Trophoblast cell (in vitro differentiated cells and primary cell): ENCODE data around the gene SLC30A4.
A peak's percentile ranks its signal among the peaks of the same experiment; 100 is the strongest.

ENCODE experiments used
- DNase-seq, 2 donors: peaks; one replicate each; pipeline ENCODE4 v3.0.0-alpha.2; 2016
- H2AFZ ChIP-seq: 2 replicates; pipeline ENCODE4 v1.6.1; 2013; ENCODE audit warnings: low read length, moderate library complexity, mild to moderate bottlenecking; ENCODE audit not compliant: insufficient read depth, poor library complexity
- H2AK5ac ChIP-seq: 2 replicates; pipeline ENCODE4 v1.6.1; 2013; ENCODE audit warnings: mild to moderate bottlenecking, low read length
- H2BK120ac ChIP-seq: 2 replicates; pipeline ENCODE4 v1.6.1; 2013; ENCODE audit warnings: low read length, mild to moderate bottlenecking, moderate library complexity; ENCODE audit not compliant: insufficient read depth, poor library complexity
- H2BK12ac ChIP-seq: 2 replicates; pipeline ENCODE4 v1.6.1; 2013; ENCODE audit warnings: mild to moderate bottlenecking, low read length, moderate library complexity
- H2BK5ac ChIP-seq: 2 replicates; pipeline ENCODE4 v1.6.1; 2013; ENCODE audit warnings: low read length, low read depth, moderate library complexity, mild to moderate bottlenecking; ENCODE audit not compliant: poor library complexity
- H3K14ac ChIP-seq: 2 replicates; pipeline ENCODE4 v1.6.1; 2013; ENCODE audit warnings: mild to moderate bottlenecking, low read length
- H3K18ac ChIP-seq: 2 replicates; pipeline ENCODE4 v1.6.1; 2013; ENCODE audit warnings: mild to moderate bottlenecking, low read length
- H3K23ac ChIP-seq: 2 replicates; pipeline ENCODE4 v1.6.1; 2013; ENCODE audit warnings: low read length
- H3K27ac ChIP-seq: 2 replicates; pipeline ENCODE4 v1.5.1; 2013; ENCODE audit warnings: low read depth, mild to moderate bottlenecking, inconsistent platforms, low read length, moderate library complexity
- H3K27me3 ChIP-seq: 2 replicates; pipeline ENCODE4 v1.6.1; 2013; ENCODE audit warnings: inconsistent platforms, mild to moderate bottlenecking, low read length, moderate library complexity; ENCODE audit not compliant: insufficient read depth
- H3K36me3 ChIP-seq, 2 experiments: 1 replicate in 1 of 2; 2 replicates in 1 of 2; pipeline ENCODE4 v1.6.1; 2013; ENCODE audit warnings: low read length in 2 of 2, mild to moderate bottlenecking in 2 of 2, moderate library complexity in 1 of 2; ENCODE audit not compliant: insufficient read depth in 2 of 2, control insufficient read depth in 1 of 2
- H3K4ac ChIP-seq: 2 replicates; pipeline ENCODE4 v1.6.1; 2013; ENCODE audit warnings: low read depth, mild to moderate bottlenecking, low read length, moderate library complexity
- H3K4me1 ChIP-seq, 2 experiments: 1 replicate in 1 of 2; 2 replicates in 1 of 2; pipeline ENCODE4 v1.6.1; 2013; ENCODE audit warnings: low read length in 2 of 2, mild to moderate bottlenecking in 2 of 2, moderate library complexity in 1 of 2; ENCODE audit not compliant: insufficient read depth in 2 of 2, control insufficient read depth in 1 of 2
- H3K4me2 ChIP-seq: 2 replicates; pipeline ENCODE4 v1.6.1; 2013; ENCODE audit warnings: inconsistent platforms, mild to moderate bottlenecking, low read length, moderate library complexity
- H3K4me3 ChIP-seq: 2 replicates; pipeline ENCODE4 v1.5.1; 2013; ENCODE audit warnings: mild to moderate bottlenecking, low read depth, low read length, inconsistent platforms
- H3K79me1 ChIP-seq: one replicate; pipeline ENCODE4 v1.6.1; 2013; ENCODE audit warnings: low read length
- H3K79me2 ChIP-seq: 2 replicates; pipeline ENCODE4 v1.6.1; 2013; ENCODE audit warnings: low read length, mild to moderate bottlenecking; ENCODE audit not compliant: control insufficient read depth, insufficient read depth, poor library complexity
- H3K9ac ChIP-seq: 2 replicates; pipeline ENCODE4 v1.6.1; 2013; ENCODE audit warnings: mild to moderate bottlenecking, low read length
- H3K9me3 ChIP-seq: 2 replicates; pipeline ENCODE4 v1.6.1; 2013; ENCODE audit warnings: low read depth, mild to moderate bottlenecking, control low read depth, inconsistent platforms, low read length; ENCODE audit not compliant: insufficient read depth
- H4K12ac ChIP-seq: 2 replicates; pipeline ENCODE4 v1.6.1; 2013; ENCODE audit warnings: low read depth, mild to moderate bottlenecking, low read length, moderate library complexity
- H4K8ac ChIP-seq: 2 replicates; pipeline ENCODE4 v1.6.1; 2013; ENCODE audit warnings: low read depth, mild to moderate bottlenecking, low read length, moderate library complexity
- H4K91ac ChIP-seq: one replicate; pipeline ENCODE4 v1.6.1; 2013; ENCODE audit warnings: low read depth, mild to moderate bottlenecking, low read length, moderate library complexity
- WGBS: extraction: QIAGEN DNeasy Blood & Tissue Kit; methylation state at CpG from one replicate; pipeline ENCODE4 v1.1.7; 2013; ENCODE audit warnings: missing lambda C conversion rate; ENCODE audit not compliant: insufficient read length, insufficient coverage; ENCODE audit errors: extremely low coverage; 5-methylcytosine and 5-hydroxymethylcytosine counted together

The SLC30A4 gene

DNA sequence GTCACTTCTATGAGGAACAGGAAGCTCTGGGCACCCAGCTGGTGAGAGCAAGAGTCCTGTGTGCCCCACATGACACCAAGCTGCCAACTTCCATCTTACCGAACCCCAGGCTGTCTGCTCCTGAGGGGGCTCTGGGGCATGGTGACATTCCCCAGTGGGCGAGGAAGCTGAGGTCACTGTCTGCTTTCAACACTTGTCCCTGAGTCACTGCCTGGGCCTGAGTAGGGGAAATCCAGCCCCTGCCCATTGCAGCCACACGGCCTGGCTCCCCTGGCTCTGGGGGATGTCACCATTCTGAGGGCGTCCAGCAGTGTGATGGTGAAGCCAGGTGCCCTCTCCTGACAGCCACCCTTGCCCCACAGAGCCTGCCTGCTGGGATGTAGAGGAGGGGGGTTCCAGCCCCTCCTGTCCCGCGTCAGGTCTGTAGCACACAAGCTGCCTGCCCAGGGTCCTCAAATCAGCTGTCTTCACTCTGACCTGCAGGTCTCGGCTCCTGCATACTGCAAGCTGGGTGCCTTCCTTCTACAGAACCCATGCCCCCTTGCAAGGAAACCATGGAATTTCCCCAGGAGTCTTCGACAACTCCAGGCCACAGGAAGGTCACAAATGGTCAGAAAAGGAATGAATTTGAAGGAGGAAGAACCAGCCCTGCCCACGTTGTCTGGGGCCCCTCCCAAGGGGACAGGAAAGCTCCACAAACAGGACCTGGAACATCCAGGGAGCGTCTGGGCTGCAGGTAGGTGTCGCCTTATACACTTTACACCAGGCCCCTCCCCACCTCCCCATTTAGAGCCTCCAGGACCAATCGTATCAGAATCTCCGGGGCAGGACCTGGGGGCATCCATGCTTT, 74.3 kb downstream of the SLC30A4 start:
- Histone ChIP-seq H3K27me3 (no peaks in the 10 kb centered on the region), H2AK5ac (no peak overlapping the region), H3K23ac (no peak overlapping the region), H3K4me2 (peak overlapping the region; percentile 6), H3K9ac (no peak overlapping the region), H3K36me3 (no peaks in the 10 kb centered on the region), H2BK120ac (peak overlapping the region; percentile 4), H3K4ac (no peak overlapping the region), H2BK12ac (no peak overlapping the region), H3K14ac (no peak overlapping the region), H3K79me2 (no peaks in the 10 kb centered on the region), H3K79me1 (peaks cover 5% of the 10 kb centered on the region), H3K18ac (no peak overlapping the region), H2AFZ (no peak overlapping the region), H4K12ac (no peak overlapping the region), H3K9me3 (peaks cover 2% of the 10 kb centered on the region), H3K4me3 (no peak overlapping the region), H4K8ac (no peak overlapping the region), H3K4me1 (peaks cover 11 to 27% of the 10 kb centered on the region in 2 experiments), H2BK5ac (peak overlapping the region; percentile 0), H3K27ac (peak overlapping the region; percentile 15), H4K91ac (peak overlapping the region; percentile 4)
- WGBS: no CpG with 5 or more reads among the region's 13 CpGs
- peak; percentile 48 to 51 for DNase-seq

GRCh38 chr15:45443645-45444044, 78.9 kb downstream of the SLC30A4 start:
- no CpG with 5 or more reads among the region's 2 CpGs for WGBS
- Histone ChIP-seq H3K4me2 (no peak overlapping the region), H3K27me3 (no peaks in the 10 kb centered on the region), H2AFZ (no peak overlapping the region), H3K36me3 (no peaks in the 10 kb centered on the region), H4K91ac (no peak overlapping the region), H3K9ac (no peak overlapping the region), H2AK5ac (no peak overlapping the region), H4K8ac (no peak overlapping the region), H3K4me3 (no peak overlapping the region), H3K14ac (no peak overlapping the region), H3K27ac (no peak overlapping the region), H3K18ac (no peak overlapping the region), H2BK5ac (no peak overlapping the region), H3K79me2 (no peaks in the 10 kb centered on the region), H2BK12ac (no peak overlapping the region), H3K23ac (no peak overlapping the region), H3K4me1 (peaks cover 8 to 15% of the 10 kb centered on the region in 2 experiments), H4K12ac (no peak overlapping the region), H3K4ac (no peak overlapping the region), H2BK120ac (no peak overlapping the region), H3K9me3 (no peaks in the 10 kb centered on the region), H3K79me1 (peaks cover 2% of the 10 kb centered on the region)
- no peak for DNase-seq

DNA sequence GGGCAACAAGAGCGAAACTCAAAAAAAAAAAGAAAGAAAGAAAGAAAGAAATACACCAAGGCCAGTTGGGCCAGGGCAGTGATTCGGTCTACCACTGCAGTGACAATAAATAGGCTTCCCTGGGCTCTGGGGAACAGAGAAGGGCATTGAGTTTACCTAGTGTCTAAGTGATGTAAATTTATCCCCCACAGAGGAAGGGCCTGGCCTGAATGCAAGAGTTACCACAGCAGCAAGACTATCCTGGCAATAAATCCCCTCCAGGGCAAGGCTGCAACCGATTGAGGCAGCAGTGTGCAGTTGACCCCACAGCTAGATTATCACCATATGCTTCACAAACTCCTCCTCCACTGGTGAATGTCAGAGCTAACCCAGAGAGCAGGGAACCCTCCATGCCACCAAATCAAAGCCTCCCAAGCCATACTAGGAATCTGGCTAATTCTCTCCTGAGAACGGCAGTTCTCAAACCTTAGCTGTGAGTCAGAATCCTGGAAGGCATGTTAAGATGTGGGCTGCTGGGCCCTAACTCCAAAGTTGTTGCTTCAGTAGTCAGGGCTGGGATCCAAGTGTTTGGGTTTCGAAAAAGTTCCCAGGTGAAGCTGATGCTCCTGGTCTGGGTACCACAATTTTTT, 79.9 kb downstream of the SLC30A4 start:
- Histone ChIP-seq H3K4me3 (no peak overlapping the region), H3K4me1 (peaks cover 0 to 7% of the 10 kb centered on the region in 2 experiments), H3K18ac (no peak overlapping the region), H3K9ac (no peak overlapping the region), H2BK5ac (no peak overlapping the region), H3K4me2 (no peak overlapping the region), H3K27ac (no peak overlapping the region), H3K14ac (no peak overlapping the region), H2BK120ac (no peak overlapping the region), H4K8ac (no peak overlapping the region), H2AK5ac (no peak overlapping the region), H3K27me3 (no peaks in the 10 kb centered on the region), H4K91ac (no peak overlapping the region), H2BK12ac (no peak overlapping the region), H2AFZ (no peak overlapping the region), H3K79me2 (no peaks in the 10 kb centered on the region), H3K9me3 (no peaks in the 10 kb centered on the region), H4K12ac (no peak overlapping the region), H3K23ac (no peak overlapping the region), H3K79me1 (no peaks in the 10 kb centered on the region), H3K36me3 (no peaks in the 10 kb centered on the region), H3K4ac (no peak overlapping the region)
- no CpG with 5 or more reads among the region's 5 CpGs for WGBS
- DNase-seq: peak; percentile 79 to 91

GRCh38 chr15:45441686-45442085, 80.9 kb downstream of the SLC30A4 start:
- no peaks in the 10 kb centered on the region for H3K36me3 ChIP-seq
- H3K9me3 ChIP-seq: no peaks in the 10 kb centered on the region
- no peak overlapping the region for H3K4me2 ChIP-seq
- no peak overlapping the region for H4K12ac ChIP-seq
- H4K91ac ChIP-seq: no peak overlapping the region
- peaks cover 0 to 7% of the 10 kb centered on the region in 2 experiments for H3K4me1 ChIP-seq
- no peak overlapping the region for H3K14ac ChIP-seq
- no peaks in the 10 kb centered on the region for H3K27me3 ChIP-seq
- no peak overlapping the region for H2AK5ac ChIP-seq
- no peak overlapping the region for H3K27ac ChIP-seq
- H3K4ac ChIP-seq: no peak overlapping the region
- H3K23ac ChIP-seq: no peak overlapping the region
- no CpG with 5 or more reads among the region's 8 CpGs for WGBS
- no peaks in the 10 kb centered on the region for H3K79me1 ChIP-seq
- H3K18ac ChIP-seq: no peak overlapping the region
- no peaks in the 10 kb centered on the region for H3K79me2 ChIP-seq
- no peak overlapping the region for H2AFZ ChIP-seq
- no peak overlapping the region for H4K8ac ChIP-seq
- no peak overlapping the region for H3K4me3 ChIP-seq
- H2BK120ac ChIP-seq: no peak overlapping the region
- no peak for DNase-seq
- no peak overlapping the region for H2BK12ac ChIP-seq
- no peak overlapping the region for H2BK5ac ChIP-seq
- no peak overlapping the region for H3K9ac ChIP-seq
